ENCODE measurements around the gene CCND1.

Gene CCND1

GRCh38 chr11:69630017-69630416 is 10.9 kb upstream of the CCND1 start:
- DNase-seq (ENCODE audit: low spot score): no peak
- in situ Hi-C loops (cut with MboI; ENCODE audit: low sequenced_read_pairs, unreplicated experiment): loop anchor here (25.0 kb wide), 1 partner anchor 343 kb away; the partner anchor contains the start of gene MYEOV
- TF ChIP-seq CTCF (IDR thresholded peaks at IDR 0.05; ENCODE audit: borderline replicate concordance, control extremely low read depth, extremely low read depth, insufficient read depth, missing control alignments): no peak

- no peak for DNase-seq (ENCODE audit: low spot score)
- TF ChIP-seq CTCF (IDR thresholded peaks at IDR 0.05; ENCODE audit: borderline replicate concordance, control extremely low read depth, extremely low read depth, insufficient read depth, missing control alignments): no peak
- in situ Hi-C loops (cut with MboI; ENCODE audit: low sequenced_read_pairs, unreplicated experiment): loop anchor here (25.0 kb wide), 1 partner anchor 343 kb away; the partner anchor contains the start of gene MYEOV
Observed at GRCh38 chr11:69630424-69630823, 10.5 kb upstream of the CCND1 start.

- in situ Hi-C loops (cut with MboI; ENCODE audit: low sequenced_read_pairs, unreplicated experiment): loop anchor here (25.0 kb wide), 1 partner anchor 346 kb away; the partner anchor contains the start of gene MYEOV
- no peak for DNase-seq (ENCODE audit: low spot score)
- TF ChIP-seq CTCF (IDR thresholded peaks at IDR 0.05; ENCODE audit: borderline replicate concordance, control extremely low read depth, extremely low read depth, insufficient read depth, missing control alignments): no peak
Observed at GRCh38 chr11:69632900-69633299, 8.1 kb upstream of the CCND1 start.

- in situ Hi-C loops (cut with MboI; ENCODE audit: low sequenced_read_pairs, unreplicated experiment): loop anchor here (25.0 kb wide), 1 partner anchor 347 kb away; the partner anchor contains the start of gene MYEOV
- DNase-seq (ENCODE audit: low spot score): no peak
- no peak for TF ChIP-seq CTCF (IDR thresholded peaks at IDR 0.05; ENCODE audit: borderline replicate concordance, control extremely low read depth, extremely low read depth, insufficient read depth, missing control alignments)
Observed at GRCh38 chr11:69634069-69634468, 6.9 kb upstream of the CCND1 start.

GRCh38 chr11:69634590-69634989 is 6.4 kb upstream of the CCND1 start:
- TF ChIP-seq CTCF (IDR thresholded peaks at IDR 0.05; ENCODE audit: borderline replicate concordance, control extremely low read depth, extremely low read depth, insufficient read depth, missing control alignments): no peak
- in situ Hi-C loops (cut with MboI; ENCODE audit: low sequenced_read_pairs, unreplicated experiment): loop anchor here (25.0 kb wide), 1 partner anchor 347 kb away; the partner anchor contains the start of gene MYEOV
- DNase-seq (ENCODE audit: low spot score): no peak

- no peak for DNase-seq (ENCODE audit: low spot score)
Observed at GRCh38 chr11:69635195-69635594, 5.8 kb upstream of the CCND1 start.

More at GRCh38 chr11:69635195-69635594, 5.8 kb upstream of the CCND1 start:
- no peak for TF ChIP-seq CTCF (IDR thresholded peaks at IDR 0.05; ENCODE audit: borderline replicate concordance, control extremely low read depth, extremely low read depth, insufficient read depth, missing control alignments)
- in situ Hi-C loops (cut with MboI; ENCODE audit: low sequenced_read_pairs, unreplicated experiment): loop anchor here (25.0 kb wide), 1 partner anchor 348 kb away; the partner anchor contains the start of gene MYEOV
